Activated CD4-positive, alpha-beta memory T cell treated with anti-CD3 and anti-CD28 coated beads, Interleukin-2, amount 10 ng/mL, durations not matched to agents 7 days and 5 days (primary cell): ENCODE measurements around the gene VWA1. TPM values are rescaled to one million over a fixed set of nuclear protein-coding genes. Genes with fewer than 3 reads are reported as not detected.

Experiments
- CTCF ChIA-PET: fragments of 350-600 bp; sonication (Branson Sonifier 250); formaldehyde crosslinking; loops from one replicate; lab custom pipeline; 2021; ENCODE audit warnings: antibody characterized with exemption, inconsistent platforms; lab: Charles Lee
- POLR2A ChIA-PET: fragments of 350-600 bp; sonication (Branson Sonifier 250); formaldehyde crosslinking; loops from one replicate; lab custom pipeline; 2021; ENCODE audit warnings: antibody characterized with exemption; lab: Charles Lee
- DNase-seq: peaks from one replicate; pipeline ENCODE4 v3.0.0-alpha.2; 2020
- H3K27ac Mint-ChIP-seq: one replicate; pipeline ENCODE4 v1.8.0; 2021; ENCODE audit warnings: mild to moderate bottlenecking, mixed read lengths
- H3K27me3 Mint-ChIP-seq: one replicate; pipeline ENCODE4 v1.8.0; 2021; ENCODE audit warnings: mixed read lengths
- H3K36me3 Mint-ChIP-seq: one replicate; pipeline ENCODE4 v1.8.0; 2021; ENCODE audit warnings: low read depth, mixed read lengths
- H3K4me1 Mint-ChIP-seq: one replicate; pipeline ENCODE4 v1.8.0; 2021; ENCODE audit warnings: mixed read lengths
- H3K4me3 Mint-ChIP-seq: one replicate; pipeline ENCODE4 v1.8.0; 2021; ENCODE audit warnings: mild to moderate bottlenecking, mixed read lengths
- H3K9me3 Mint-ChIP-seq: one replicate; pipeline ENCODE4 v1.8.0; 2021; ENCODE audit warnings: mixed read lengths
- total RNA-seq, 2 experiments: library from RNA; stranded (reverse); gene quantifications; one replicate each; pipeline ENCODE4 v1.2.3, GENCODE V29; 2021

The VWA1 gene
- total RNA-seq, 2 experiments from 2014 or later = 0.33 to 0.45 TPM

- ChIA-PET POLR2A (interaction anchor here (1.2 kb wide), 1 partner anchor 13 kb away, joined by 4 read pairs; no protein-coding TSS in a partner anchor), CTCF (no interaction called here)
- Mint-ChIP-seq H3K27ac (no peak overlapping the region), H3K4me3 (no peak overlapping the region), H3K9me3 (no peaks in the 10 kb centered on the region), H3K27me3 (peaks cover 15% of the 10 kb centered on the region), H3K36me3 (no peaks in the 10 kb centered on the region), H3K4me1 (peaks cover 23% of the 10 kb centered on the region)
- DNase-seq = no peak
These were observed 14.8 kb upstream of the VWA1 start for GRCh38 chr1:1420654-1421141.

- H3K36me3 Mint-ChIP-seq = no peaks in the 10 kb centered on the region
- H3K27ac Mint-ChIP-seq = no peak within 1 kb of the TSS
- H3K9me3 Mint-ChIP-seq = no peaks in the 10 kb centered on the region
- ChIA-PET CTCF (no interaction called here), POLR2A (interaction anchor here (1.2 kb wide), 1 partner anchor 14 kb away, joined by 4 read pairs; no protein-coding TSS in a partner anchor)
- no peak for DNase-seq
- H3K27me3 Mint-ChIP-seq = peaks cover 19% of the 10 kb centered on the region
- H3K4me3 Mint-ChIP-seq = no peak within 1 kb of the TSS
- H3K4me1 Mint-ChIP-seq = peaks cover 24% of the 10 kb centered on the region
These were observed 14.2 kb upstream of the VWA1 start, which contains the start of gene ANKRD65 for GRCh38 chr1:1421147-1421906. Gene ANKRD65, minus strand, starts transcription at chr1:1421276. Its CDS starts 271 bp downstream, at chr1:1421005.

- POLR2A ChIA-PET = no interaction called here
- DNase-seq = no peak
- CTCF ChIA-PET = no interaction called here
- peaks cover 24% of the 10 kb centered on the region for H3K4me1 Mint-ChIP-seq
- H3K27ac Mint-ChIP-seq = no peak overlapping the region
- H3K36me3 Mint-ChIP-seq = no peaks in the 10 kb centered on the region
- no peaks in the 10 kb centered on the region for H3K9me3 Mint-ChIP-seq
- H3K27me3 Mint-ChIP-seq = peaks cover 20% of the 10 kb centered on the region
- H3K4me3 Mint-ChIP-seq = no peak overlapping the region
These were observed 13.5 kb upstream of the VWA1 start for GRCh38 chr1:1421907-1422464.

GRCh38 chr1:1422465-1423244, 12.8 kb upstream of the VWA1 start:
- Mint-ChIP-seq H3K9me3 (no peaks in the 10 kb centered on the region), H3K36me3 (no peaks in the 10 kb centered on the region), H3K27me3 (peaks cover 20% of the 10 kb centered on the region), H3K27ac (no peak overlapping the region), H3K4me1 (peaks cover 21% of the 10 kb centered on the region), H3K4me3 (no peak overlapping the region)
- DNase-seq = no peak
- POLR2A ChIA-PET = no interaction called here
- CTCF ChIA-PET = no interaction called here

GRCh38 chr1:1423245-1423597, 12.3 kb upstream of the VWA1 start:
- Mint-ChIP-seq H3K4me3 (no peak overlapping the region), H3K27ac (no peak overlapping the region), H3K27me3 (peaks cover 20% of the 10 kb centered on the region), H3K4me1 (peaks cover 15% of the 10 kb centered on the region), H3K36me3 (no peaks in the 10 kb centered on the region), H3K9me3 (no peaks in the 10 kb centered on the region)
- ChIA-PET CTCF (no interaction called here), POLR2A (no interaction called here)
- no peak for DNase-seq

GRCh38 chr1:1424707-1425106, 10.8 kb upstream of the VWA1 start:
- no peak for DNase-seq
- CTCF ChIA-PET = no interaction called here
- peaks cover 25% of the 10 kb centered on the region for H3K27me3 Mint-ChIP-seq
- H3K36me3 Mint-ChIP-seq = no peaks in the 10 kb centered on the region
- no peak overlapping the region for H3K27ac Mint-ChIP-seq
- no peak overlapping the region for H3K4me3 Mint-ChIP-seq
- H3K4me1 Mint-ChIP-seq = peaks cover 11% of the 10 kb centered on the region
- no peaks in the 10 kb centered on the region for H3K9me3 Mint-ChIP-seq
- POLR2A ChIA-PET = interaction anchor here (1.2 kb wide), 1 partner anchor 25 kb away, joined by 4 read pairs; the partner anchor contains the start of gene CCNL2

- peaks cover 11% of the 10 kb centered on the region for H3K4me1 Mint-ChIP-seq
- no peaks in the 10 kb centered on the region for H3K36me3 Mint-ChIP-seq
- ChIA-PET CTCF (no interaction called here), POLR2A (no interaction called here)
- H3K27me3 Mint-ChIP-seq = peaks cover 28% of the 10 kb centered on the region
- H3K4me3 Mint-ChIP-seq = no peak overlapping the region
- no peak for DNase-seq
- no peak overlapping the region for H3K27ac Mint-ChIP-seq
- H3K9me3 Mint-ChIP-seq = no peaks in the 10 kb centered on the region
These were observed 10.1 kb upstream of the VWA1 start for GRCh38 chr1:1425426-1425752.

GRCh38 chr1:1425753-1426495, 9.6 kb upstream of the VWA1 start:
- no peak for DNase-seq
- H3K9me3 Mint-ChIP-seq = no peaks in the 10 kb centered on the region
- peaks cover 28% of the 10 kb centered on the region for H3K27me3 Mint-ChIP-seq
- peaks cover 11% of the 10 kb centered on the region for H3K4me1 Mint-ChIP-seq
- H3K36me3 Mint-ChIP-seq = no peaks in the 10 kb centered on the region
- no peak overlapping the region for H3K27ac Mint-ChIP-seq
- H3K4me3 Mint-ChIP-seq = no peak overlapping the region
- ChIA-PET CTCF (no interaction called here), POLR2A (no interaction called here)

- H3K9me3 Mint-ChIP-seq = no peaks in the 10 kb centered on the region
- ChIA-PET POLR2A (no interaction called here), CTCF (no interaction called here)
- peaks cover 25% of the 10 kb centered on the region for H3K27me3 Mint-ChIP-seq
- no peak overlapping the region for H3K27ac Mint-ChIP-seq
- no peak for DNase-seq
- H3K36me3 Mint-ChIP-seq = no peaks in the 10 kb centered on the region
- no peak overlapping the region for H3K4me3 Mint-ChIP-seq
- peaks cover 11% of the 10 kb centered on the region for H3K4me1 Mint-ChIP-seq
These were observed 8.9 kb upstream of the VWA1 start for GRCh38 chr1:1426496-1427105.

GRCh38 chr1:1427106-1427819, 8.2 kb upstream of the VWA1 start:
- H3K4me1 Mint-ChIP-seq = peaks cover 11% of the 10 kb centered on the region
- CTCF ChIA-PET = no interaction called here
- no peak for DNase-seq
- no peaks in the 10 kb centered on the region for H3K9me3 Mint-ChIP-seq
- no peak overlapping the region for H3K4me3 Mint-ChIP-seq
- H3K27ac Mint-ChIP-seq = no peak overlapping the region
- H3K27me3 Mint-ChIP-seq = peaks cover 23% of the 10 kb centered on the region
- no peaks in the 10 kb centered on the region for H3K36me3 Mint-ChIP-seq
- POLR2A ChIA-PET = no interaction called here

- ChIA-PET CTCF (no interaction called here), POLR2A (no interaction called here)
- DNase-seq = no peak
- Mint-ChIP-seq H3K27me3 (peaks cover 21% of the 10 kb centered on the region), H3K27ac (no peak overlapping the region), H3K4me3 (no peak overlapping the region), H3K36me3 (no peaks in the 10 kb centered on the region), H3K4me1 (peaks cover 5% of the 10 kb centered on the region), H3K9me3 (no peaks in the 10 kb centered on the region)
These were observed 7.7 kb upstream of the VWA1 start for GRCh38 chr1:1427820-1428148.

GRCh38 chr1:1428174-1428573, 7.3 kb upstream of the VWA1 start:
- ChIA-PET CTCF (no interaction called here), POLR2A (interaction anchor here (1.3 kb wide), 1 partner anchor 22 kb away, joined by 3 read pairs; the partner anchor contains the start of gene MRPL20)
- Mint-ChIP-seq H3K4me1 (peaks cover 4% of the 10 kb centered on the region), H3K9me3 (no peaks in the 10 kb centered on the region), H3K36me3 (no peaks in the 10 kb centered on the region), H3K27me3 (peaks cover 21% of the 10 kb centered on the region), H3K4me3 (no peak overlapping the region), H3K27ac (no peak overlapping the region)
- DNase-seq = no peak
